GM11168 (cell line): ENCODE results near the gene FSTL4.

Source experiments
- in situ Hi-C: fragments of 300-500 bp; cut with MboI; formaldehyde crosslinking; loops from one replicate; pipeline ENCODE4 v1.12.0; 2022; ENCODE audit warnings: low sequenced_read_pairs; ENCODE audit not compliant: unreplicated experiment

FSTL4 gene

DNA sequence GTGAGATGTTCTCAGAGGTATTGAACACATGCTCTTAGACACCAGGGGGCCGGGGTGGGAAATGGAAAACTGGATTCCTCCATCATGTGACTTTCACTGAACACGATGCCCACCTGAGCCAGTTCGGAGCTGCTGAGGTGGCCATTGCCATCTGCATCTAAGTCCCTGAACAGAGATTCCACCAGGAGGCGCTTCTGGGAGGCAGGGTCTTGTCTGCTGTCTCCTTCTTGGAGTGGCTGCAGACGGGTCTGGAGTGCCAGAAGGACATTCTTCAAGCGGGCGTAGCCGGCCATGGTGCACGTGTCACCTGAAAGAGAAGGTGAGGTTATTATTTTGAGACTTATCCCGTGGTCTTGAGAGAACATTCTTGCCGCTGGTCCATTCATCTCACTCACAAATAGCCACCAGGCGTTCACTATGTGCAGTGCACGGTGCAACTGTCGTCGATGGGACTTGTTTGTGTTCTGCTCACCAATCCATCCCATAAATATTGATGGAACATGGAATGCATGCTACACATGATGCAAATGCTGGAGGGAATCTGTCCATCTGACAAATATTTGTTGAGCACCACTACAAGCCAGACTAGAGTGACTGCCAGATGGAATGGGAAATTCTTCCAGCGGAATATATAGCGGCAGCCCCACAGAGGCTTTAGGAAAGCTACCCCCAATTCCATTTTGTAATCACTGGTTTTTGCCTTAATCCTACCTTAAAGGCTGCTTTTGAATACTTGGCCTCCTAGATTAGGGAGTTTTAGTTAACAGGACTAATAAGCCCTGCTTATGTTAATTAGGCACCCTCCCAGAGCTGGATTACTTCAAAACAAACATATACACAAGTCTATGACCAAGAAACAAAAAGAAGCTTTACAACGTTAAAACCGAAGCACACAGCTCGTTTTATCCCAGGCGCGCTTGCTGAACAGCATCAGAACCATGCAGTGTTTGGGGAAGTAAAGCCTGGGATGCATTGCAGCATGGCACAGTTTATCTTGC lies 295.7 kb downstream of the FSTL4 start:
- in situ Hi-C loops, result no loop called here

GRCh38 chr5:133314086-133314485 lies 298.3 kb downstream of the FSTL4 start:
- in situ Hi-C loops, result no loop called here

- in situ Hi-C loops, result no loop called here
These were observed 301.2 kb downstream of the FSTL4 start for GRCh38 chr5:133311176-133311575.

- in situ Hi-C loops, result no loop called here
These were observed 302.2 kb downstream of the FSTL4 start for GRCh38 chr5:133309984-133310621.

GRCh38 chr5:133309166-133309795 lies 303.1 kb downstream of the FSTL4 start:
- in situ Hi-C loops, result no loop called here

- in situ Hi-C loops, result no loop called here
These were observed 305.1 kb downstream of the FSTL4 start for GRCh38 chr5:133307275-133307674.

DNA sequence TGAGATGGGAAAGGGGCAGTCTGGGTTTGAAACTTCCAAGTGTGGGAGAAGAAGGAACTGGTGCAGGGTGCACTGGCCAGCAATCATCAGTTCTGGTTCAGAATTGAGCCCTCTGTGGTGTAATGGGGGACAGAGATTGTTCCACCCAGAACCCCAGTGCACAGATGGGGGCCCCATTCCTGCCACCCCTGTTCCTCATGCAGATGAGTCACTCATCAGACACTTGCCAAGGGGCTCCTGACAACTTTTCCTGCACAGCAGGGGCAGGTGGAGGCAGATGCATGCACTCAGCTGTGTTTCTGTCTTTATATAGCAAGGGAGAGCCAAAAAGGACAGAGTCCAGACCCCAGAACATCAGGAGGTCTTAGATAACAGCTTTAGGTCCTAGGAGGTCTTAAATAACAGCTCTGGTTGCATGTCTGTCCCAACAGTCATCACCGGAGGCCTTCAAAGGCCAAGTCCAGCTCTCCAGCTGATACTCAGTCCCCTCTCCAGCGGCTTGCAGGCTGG lies 307.6 kb downstream of the FSTL4 start:
- in situ Hi-C loops, result no loop called here

DNA sequence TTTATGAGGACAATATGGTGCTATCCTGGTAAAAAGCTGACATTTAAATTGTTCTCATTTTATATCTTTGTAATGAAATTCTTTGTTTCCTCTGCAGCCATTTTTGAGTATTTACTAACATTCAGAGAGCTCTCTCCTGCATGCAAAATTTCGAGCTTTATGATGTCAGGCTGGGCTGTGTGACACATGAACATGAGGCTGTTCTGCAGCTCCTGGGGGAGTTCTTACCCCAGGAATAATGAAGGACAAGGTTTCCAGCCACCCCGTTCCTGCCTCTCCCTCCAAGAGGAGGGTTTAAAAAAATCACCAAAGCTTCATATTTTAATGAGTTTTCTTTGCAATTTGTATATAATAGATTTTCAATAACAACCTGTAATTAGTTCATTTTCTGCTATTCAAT lies 308.2 kb downstream of the FSTL4 start:
- in situ Hi-C loops, result no loop called here

- in situ Hi-C loops, result no loop called here
These were observed 309.0 kb downstream of the FSTL4 start for GRCh38 chr5:133303298-133303697.

DNA sequence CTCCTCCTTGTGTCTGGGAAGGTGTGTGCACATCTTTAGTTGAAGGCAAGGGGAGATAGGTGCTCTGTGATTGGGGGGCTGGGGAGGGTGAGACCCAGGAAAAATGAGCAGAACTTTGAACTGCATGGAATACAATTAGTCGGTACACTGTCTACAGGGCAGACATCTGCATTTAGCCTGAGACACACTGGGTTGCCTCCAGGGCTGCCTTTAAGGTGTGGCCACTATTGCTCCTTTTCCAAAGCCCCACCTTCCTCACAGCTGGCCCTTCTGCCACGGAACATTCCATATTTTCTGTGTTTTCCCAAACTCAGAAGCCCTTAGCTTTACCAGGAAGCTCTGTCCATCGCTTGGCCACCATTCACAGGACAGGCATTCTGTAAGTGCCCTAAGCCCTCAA lies 312.6 kb downstream of the FSTL4 start:
- in situ Hi-C loops, result no loop called here

GRCh38 chr5:133299021-133299420 lies 313.3 kb downstream of the FSTL4 start:
- in situ Hi-C loops, result no loop called here

DNA sequence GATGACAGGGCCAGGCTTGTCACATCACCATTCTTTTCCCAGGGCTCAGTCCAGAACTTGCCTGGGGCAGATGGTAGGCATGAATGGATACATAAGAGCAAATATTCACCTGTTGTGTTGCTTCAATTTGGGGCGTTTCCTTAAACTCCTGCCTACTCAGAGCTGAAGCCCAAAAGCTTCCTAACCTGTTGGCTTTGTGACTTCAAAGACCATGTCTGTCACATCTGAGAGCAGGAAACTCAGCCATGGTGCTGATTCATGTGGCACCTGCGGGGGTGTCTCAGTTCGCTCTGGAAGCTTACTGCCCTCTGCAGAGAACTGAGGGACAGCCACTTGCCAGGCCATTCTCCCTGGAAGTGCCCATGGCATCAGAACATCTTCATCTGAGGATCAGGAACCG lies 313.9 kb downstream of the FSTL4 start:
- in situ Hi-C loops, result no loop called here

DNA sequence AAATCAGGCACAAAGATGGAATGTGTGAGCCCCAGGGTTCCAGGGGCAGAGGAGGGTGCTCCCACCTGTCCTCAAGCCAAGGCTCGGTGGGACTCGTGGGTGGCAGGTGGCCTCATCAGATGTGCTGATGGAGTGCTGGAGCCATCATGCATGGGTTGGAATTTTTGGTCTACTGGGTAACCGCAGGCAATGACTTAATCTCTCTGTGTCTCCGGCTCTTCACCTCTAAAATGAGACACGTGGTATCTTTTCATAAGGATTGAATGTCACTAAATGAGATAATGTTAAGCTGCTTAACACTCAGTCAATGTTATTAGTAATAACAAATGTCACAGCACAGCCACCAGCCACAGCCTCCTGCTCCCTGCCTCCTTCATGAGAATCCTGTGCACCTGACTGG lies 315.0 kb downstream of the FSTL4 start:
- in situ Hi-C loops, result no loop called here

- in situ Hi-C loops, result no loop called here
These were observed 315.7 kb downstream of the FSTL4 start for GRCh38 chr5:133296624-133297023.

GRCh38 chr5:133295520-133295919 lies 316.8 kb downstream of the FSTL4 start:
- in situ Hi-C loops, result no loop called here

GRCh38 chr5:133294380-133294779 lies 318.0 kb downstream of the FSTL4 start:
- in situ Hi-C loops, result no loop called here

- in situ Hi-C loops, result no loop called here
These were observed 318.4 kb downstream of the FSTL4 start for GRCh38 chr5:133293960-133294359.

DNA sequence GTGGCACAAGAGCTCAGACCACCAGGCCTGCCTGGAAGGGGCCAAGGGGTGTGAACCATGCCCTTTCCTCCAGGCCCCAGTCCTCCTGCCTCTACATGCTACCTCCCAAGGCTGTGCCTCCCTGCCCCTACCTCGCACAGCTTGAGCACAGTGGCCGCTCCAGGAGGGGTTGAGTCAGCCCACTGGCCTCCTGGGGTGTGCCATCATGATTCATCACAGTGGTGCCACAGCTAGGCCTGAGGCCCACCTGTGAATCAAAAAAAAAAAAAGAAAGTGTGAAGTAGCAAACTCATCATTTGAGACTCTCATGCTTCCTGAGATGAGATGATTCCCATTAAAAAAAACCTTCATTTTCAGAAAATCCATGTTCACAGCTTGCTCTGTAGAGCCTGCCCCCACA lies 320.0 kb downstream of the FSTL4 start:
- in situ Hi-C loops, result no loop called here

GRCh38 chr5:133291524-133291923 lies 320.8 kb downstream of the FSTL4 start:
- in situ Hi-C loops, result no loop called here

DNA sequence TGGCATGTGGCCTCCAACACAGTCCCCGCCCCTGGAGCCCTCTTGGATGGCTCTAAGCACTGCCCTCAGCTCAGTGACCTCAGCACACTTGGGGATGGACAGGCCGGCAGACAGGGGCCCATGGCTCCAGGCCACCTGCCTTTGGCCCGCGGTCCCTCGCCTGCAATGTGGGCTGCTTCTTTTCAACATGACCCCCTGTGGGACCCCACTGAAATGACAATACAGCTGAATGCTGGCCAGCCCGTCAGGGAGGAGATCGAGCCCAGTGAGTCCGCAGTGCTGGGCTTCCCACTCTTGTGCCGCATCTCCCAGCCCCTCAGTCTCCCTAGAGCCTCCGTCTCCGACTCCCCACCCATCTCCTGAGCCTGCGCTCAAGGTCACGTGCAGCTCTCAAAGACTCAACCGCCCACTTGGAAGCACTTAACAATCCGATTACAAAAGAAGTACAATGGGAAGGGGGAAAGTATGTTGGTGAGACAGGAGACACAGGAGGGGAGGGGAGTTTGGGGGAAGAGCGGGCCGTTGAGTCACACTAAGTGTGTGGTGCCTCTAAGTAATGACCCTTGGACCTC lies 321.6 kb downstream of the FSTL4 start:
- in situ Hi-C loops, result no loop called here
